Thymus (tissue), 11 donors: ENCODE results near the gene TRA2B. TPM values are rescaled to one million over a fixed set of nuclear protein-coding genes. Genes with fewer than 3 reads are reported as not detected.

Experiments used
- DNase-seq, 9 donors: peaks; one replicate each; pipeline ENCODE4 v3.0.0-alpha.2; 2013; ENCODE audit warnings: low spot score in 9 of 9, low read depth in 6 of 9, missing footprints in 1 of 9
- H3K27ac ChIP-seq, 2 donors: one replicate each; pipeline ENCODE4 v1.5.1; 2013; ENCODE audit warnings: control low read depth in 1 of 2, low read depth in 1 of 2, low read length in 1 of 2, mild to moderate bottlenecking in 1 of 2, moderate library complexity in 1 of 2
- H3K27me3 ChIP-seq, 2 donors: one replicate each; pipeline ENCODE4 v1.5.1; 2013; ENCODE audit warnings: low read length in 1 of 2; ENCODE audit not compliant: control insufficient read depth in 2 of 2, insufficient read depth in 1 of 2
- H3K36me3 ChIP-seq, 2 donors: one replicate each; pipeline ENCODE4 v1.5.1; 2013; ENCODE audit warnings: low read length in 1 of 2, mild to moderate bottlenecking in 1 of 2, moderate library complexity in 1 of 2; ENCODE audit not compliant: control insufficient read depth in 2 of 2, insufficient read depth in 2 of 2
- H3K4me1 ChIP-seq, 2 donors: one replicate each; pipeline ENCODE4 v1.5.1; 2013; ENCODE audit warnings: low read length in 2 of 2; ENCODE audit not compliant: control insufficient read depth in 2 of 2, insufficient read depth in 2 of 2
- H3K4me3 ChIP-seq, 2 donors: one replicate each; pipeline ENCODE4 v1.5.1; 2013; ENCODE audit warnings: low read length in 2 of 2, control low read depth in 1 of 2, mild to moderate bottlenecking in 1 of 2
- H3K9me3 ChIP-seq, 2 donors: one replicate each; pipeline ENCODE4 v1.5.1; 2013; ENCODE audit warnings: low read length in 1 of 2, mild to moderate bottlenecking in 1 of 2; ENCODE audit not compliant: control insufficient read depth in 2 of 2, insufficient read depth in 1 of 2
- WGBS: extraction: QIAGEN DNeasy Blood & Tissue Kit; methylation state at CpG from one replicate; pipeline ENCODE4 v1.1.7; 2013; 5-methylcytosine and 5-hydroxymethylcytosine counted together
- polyA plus RNA-seq: library from polyadenylated mRNA; stranded (reverse); fragments of 200-250 nt; gene quantifications from one replicate; pipeline ENCODE4 v1.2.3, GENCODE V29; 2013
- total RNA-seq: library from RNA; stranded (reverse); fragments of 120-200 nt; gene quantifications from one replicate; pipeline ENCODE4 v1.2.4, GENCODE V29; 2013
- donor health status: healthy.

The TRA2B gene
- total and polyA plus RNA-seq, 2 donors: 177 to 206 TPM

DNA sequence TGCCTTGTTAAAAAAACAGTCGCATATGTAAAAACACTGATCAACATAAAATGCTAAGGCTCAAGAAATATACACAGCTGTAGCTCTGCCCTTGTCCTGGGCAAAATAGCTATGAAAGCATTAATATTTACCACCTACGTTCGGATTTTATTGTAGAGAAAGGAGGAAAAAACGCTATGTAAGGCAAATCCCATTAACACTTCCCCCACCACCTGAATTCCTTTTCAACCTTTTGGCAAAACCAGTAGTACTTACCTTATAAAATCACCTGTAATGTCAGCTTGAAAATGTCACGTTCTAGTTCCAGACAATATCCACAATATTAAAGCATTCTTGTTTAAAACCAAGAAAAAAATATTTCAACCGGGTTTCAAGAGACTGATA lies 3.6 kb downstream of the TRA2B start:
- H3K27ac ChIP-seq: peak overlapping the region in 1 of 2 donors; percentile 53
- WGBS: under 1% methylated on average over 6 of the region's 6 CpGs

DNA sequence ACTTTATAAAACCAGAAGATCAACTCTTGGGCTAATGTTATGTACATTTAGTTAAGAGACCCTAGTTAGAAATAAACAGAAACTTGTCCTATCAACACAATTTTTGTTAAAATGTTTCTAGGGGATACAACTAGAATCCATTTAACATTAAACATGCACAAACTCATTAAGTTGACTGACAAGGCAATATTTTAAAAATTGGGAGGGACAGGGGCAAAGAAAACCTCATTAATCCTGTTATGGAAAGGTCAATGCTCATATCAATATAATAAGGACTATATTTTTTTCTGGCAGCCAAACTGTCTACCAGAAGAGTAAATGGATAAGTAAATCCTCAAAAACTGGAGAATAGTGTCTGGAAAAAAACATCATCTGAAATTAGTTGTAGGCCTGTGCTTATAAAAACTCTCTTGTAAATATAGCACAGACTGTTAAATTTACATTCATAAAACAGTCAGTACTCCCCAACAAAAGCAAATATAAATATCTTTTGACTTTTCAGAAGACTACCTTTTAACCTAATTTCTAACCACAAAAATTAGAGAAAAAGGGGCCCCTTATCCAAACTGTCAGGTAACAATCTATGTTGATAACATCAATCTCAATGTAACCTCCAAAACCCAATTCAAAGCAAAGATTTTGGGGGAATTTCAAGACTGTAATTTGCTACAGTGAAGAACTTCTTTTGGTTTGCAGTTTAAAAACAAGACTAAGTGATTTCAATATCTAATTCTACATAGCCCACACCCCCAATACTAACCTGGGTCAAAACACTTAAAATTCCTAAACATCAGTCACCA lies 4.2 kb downstream of the TRA2B start:
- H3K4me1 ChIP-seq: peaks cover 19 to 20% of the 10 kb centered on the region in 2 donors
- peak overlapping the region in 1 of 2 donors; percentile 9 for H3K27ac ChIP-seq

More for the DNA sequence above, 3.6 kb downstream of the TRA2B start:
- DNase-seq: no peak
- H3K36me3 ChIP-seq: peaks cover 3 to 24% of the 10 kb centered on the region in 2 donors
- peaks cover 0 to 6% of the 10 kb centered on the region in 2 donors for H3K9me3 ChIP-seq
- H3K27me3 ChIP-seq: no peaks in the 10 kb centered on the region
- H3K4me3 ChIP-seq: peak overlapping the region; percentile 60 to 100
- H3K4me1 ChIP-seq: peaks cover 16 to 20% of the 10 kb centered on the region in 2 donors

DNA sequence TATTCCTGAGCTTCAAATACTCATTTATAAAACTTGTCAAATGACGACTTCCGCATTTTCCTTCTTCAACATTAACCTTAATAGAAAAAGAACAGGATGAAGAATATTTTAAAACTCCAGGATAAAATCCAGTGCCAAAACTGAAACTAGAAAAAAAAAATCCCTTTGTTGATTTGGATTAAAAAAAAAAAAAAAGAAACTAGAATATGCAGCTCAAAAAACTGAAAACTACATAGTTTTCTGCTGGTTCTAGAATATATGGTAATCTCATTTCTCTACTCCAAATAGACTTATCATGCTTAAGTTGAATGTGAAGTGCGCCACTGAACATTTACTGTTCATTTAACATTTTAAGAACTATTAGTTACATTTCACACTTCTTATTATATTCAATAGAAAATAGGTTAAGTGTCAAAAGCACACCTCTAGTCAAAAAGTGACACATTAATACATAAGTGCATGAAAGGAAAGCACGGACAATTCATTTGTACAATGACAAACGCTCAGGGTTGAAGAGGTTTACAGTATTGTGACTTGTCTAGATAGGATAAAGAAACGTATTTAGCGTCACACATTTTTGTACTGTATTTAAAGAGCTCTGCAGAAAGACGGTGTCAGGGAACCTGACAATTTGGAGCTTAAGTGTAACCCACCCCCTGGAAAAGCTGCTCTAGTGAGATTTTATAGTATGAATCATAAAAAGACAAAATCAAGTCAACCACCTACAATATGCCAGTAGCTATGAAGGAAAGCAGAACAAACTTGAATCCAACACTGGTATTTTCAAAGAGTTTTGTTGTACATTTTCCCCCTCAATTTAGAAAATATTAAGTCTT lies 5.8 kb downstream of the TRA2B start:
- no peak for DNase-seq
- Histone ChIP-seq H3K9me3 (no peaks in the 10 kb centered on the region), H3K4me1 (peaks cover 24 to 28% of the 10 kb centered on the region in 2 donors), H3K27ac (peak overlapping the region in 1 of 2 donors; percentile 22), H3K4me3 (peak overlapping the region; percentile 7 to 36), H3K27me3 (no peaks in the 10 kb centered on the region), H3K36me3 (peaks cover 8 to 45% of the 10 kb centered on the region in 2 donors)
- WGBS: 10% methylated on average over 8 of the region's 8 CpGs

More for the DNA sequence above, 4.2 kb downstream of the TRA2B start:
- DNase-seq: no peak
- H3K36me3 ChIP-seq: peaks cover 3 to 30% of the 10 kb centered on the region in 2 donors
- H3K9me3 ChIP-seq: peaks cover 0 to 6% of the 10 kb centered on the region in 2 donors
- peak overlapping the region; percentile 60 to 100 for H3K4me3 ChIP-seq
- no peaks in the 10 kb centered on the region for H3K27me3 ChIP-seq

DNA sequence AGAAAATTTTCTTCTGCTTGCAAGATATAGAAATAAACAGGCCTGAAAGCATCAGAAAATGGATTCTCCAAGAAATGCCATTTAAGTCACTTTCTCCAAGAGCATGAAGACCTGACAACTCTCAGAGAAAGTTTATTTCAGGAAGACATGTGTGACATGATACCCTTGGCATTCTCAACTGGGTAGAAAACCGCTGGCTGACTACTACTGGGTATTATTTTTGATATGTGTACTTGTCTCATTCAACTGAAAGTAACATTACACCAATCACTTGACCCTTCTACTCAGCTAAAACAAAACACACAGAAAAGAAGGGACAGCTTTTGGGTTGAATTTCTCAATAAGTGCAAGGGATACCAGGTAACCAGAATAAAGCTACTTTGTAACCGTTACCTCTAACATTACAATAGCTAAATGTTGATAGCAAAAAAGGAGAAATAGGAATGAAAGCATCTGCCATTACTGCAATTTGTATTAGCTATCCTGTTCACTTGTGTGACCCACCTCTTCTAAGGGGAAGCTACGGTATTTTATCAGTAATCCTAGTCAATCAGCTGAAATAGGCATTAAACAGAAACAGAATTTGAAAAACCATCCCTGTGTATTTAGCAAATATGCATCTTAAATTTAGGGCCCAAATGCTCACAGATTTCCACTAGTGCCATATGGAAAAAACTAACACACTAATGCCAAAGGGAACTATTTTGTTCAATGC lies 7.3 kb downstream of the TRA2B start:
- Histone ChIP-seq H3K27me3 (no peaks in the 10 kb centered on the region), H3K4me3 (no peak overlapping the region), H3K4me1 (peaks cover 24 to 33% of the 10 kb centered on the region in 2 donors), H3K27ac (no peak overlapping the region), H3K36me3 (peaks cover 12 to 59% of the 10 kb centered on the region in 2 donors), H3K9me3 (no peaks in the 10 kb centered on the region)
- 50% methylated on average over 3 of the region's 3 CpGs for WGBS
- DNase-seq: no peak

DNA sequence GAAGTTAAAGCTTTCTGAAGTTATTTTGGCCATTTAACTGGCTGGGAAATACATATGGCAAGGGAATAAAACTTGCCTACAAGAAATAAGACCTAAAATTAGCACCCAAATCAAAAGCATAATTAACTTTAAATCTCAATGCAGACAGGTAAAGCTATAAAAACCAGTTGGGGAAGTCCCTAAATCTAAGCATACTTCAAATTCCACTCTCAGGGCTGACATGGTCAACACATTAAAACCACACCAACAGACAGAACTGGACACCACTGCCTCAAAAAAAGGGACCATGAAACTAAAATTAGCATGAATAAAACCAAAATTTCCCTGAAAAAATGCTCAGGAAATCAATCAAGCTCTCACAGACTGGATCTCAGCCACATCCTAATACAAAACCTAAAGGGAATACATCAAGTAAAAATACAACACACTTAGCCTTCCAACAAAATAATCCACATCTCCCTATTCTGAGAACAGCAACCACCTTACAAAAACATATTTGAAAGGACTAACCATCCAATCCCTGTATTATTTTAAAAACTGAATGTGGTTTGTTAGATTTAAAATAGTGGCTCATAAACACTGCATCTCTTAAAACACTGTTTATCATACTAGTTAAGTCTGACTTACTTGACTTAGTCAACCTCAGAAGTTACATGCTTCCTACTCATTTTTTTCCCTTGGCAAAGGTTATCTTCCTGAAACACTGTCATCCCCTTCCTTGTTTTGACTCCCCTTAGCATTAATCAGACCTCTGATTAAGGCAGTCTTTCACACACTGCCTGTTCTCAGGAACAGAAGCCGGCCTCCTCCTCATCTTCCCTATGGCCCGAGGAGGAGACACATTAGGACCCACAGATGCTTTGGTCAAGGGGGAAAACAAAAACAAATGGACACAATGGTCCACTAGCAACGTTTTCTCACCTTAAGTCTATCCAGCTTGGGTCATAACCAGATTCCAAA lies 8.3 kb downstream of the TRA2B start:
- Histone ChIP-seq H3K4me1 (peaks cover 24 to 33% of the 10 kb centered on the region in 2 donors), H3K36me3 (peaks cover 19 to 68% of the 10 kb centered on the region in 2 donors), H3K27ac (no peak overlapping the region), H3K27me3 (no peaks in the 10 kb centered on the region), H3K4me3 (peak overlapping the region in 1 of 2 donors; percentile 12), H3K9me3 (no peaks in the 10 kb centered on the region)
- DNase-seq: no peak
- WGBS: 34% methylated on average over 3 of the region's 3 CpGs

DNA sequence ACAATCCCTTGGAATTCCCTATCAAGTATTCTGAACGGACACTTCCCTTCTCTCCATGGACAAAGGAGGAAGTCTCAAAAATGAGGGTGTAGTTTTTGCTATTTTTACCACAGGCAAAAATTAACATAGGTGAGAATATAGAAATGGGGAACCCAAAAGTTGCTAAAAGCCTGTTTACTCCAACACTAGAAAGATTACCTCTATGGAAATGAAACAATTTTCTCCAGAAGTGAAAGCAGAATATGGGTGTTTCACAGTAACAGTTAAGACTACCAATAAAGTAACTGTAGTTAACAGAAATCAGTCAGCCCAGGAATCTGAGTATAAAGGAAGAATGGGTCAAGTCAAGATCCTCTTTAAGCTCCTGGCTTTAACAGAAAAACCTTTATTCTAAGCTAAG lies 9.3 kb downstream of the TRA2B start:
- 46% methylated on average over 1 of the region's 1 CpG for WGBS
- Histone ChIP-seq H3K9me3 (no peaks in the 10 kb centered on the region), H3K27ac (peak overlapping the region in 1 of 2 donors; percentile 32), H3K27me3 (no peaks in the 10 kb centered on the region), H3K4me3 (peak overlapping the region in 1 of 2 donors; percentile 4), H3K4me1 (peaks cover 24 to 30% of the 10 kb centered on the region in 2 donors), H3K36me3 (peaks cover 25 to 78% of the 10 kb centered on the region in 2 donors)
- no peak for DNase-seq

DNA sequence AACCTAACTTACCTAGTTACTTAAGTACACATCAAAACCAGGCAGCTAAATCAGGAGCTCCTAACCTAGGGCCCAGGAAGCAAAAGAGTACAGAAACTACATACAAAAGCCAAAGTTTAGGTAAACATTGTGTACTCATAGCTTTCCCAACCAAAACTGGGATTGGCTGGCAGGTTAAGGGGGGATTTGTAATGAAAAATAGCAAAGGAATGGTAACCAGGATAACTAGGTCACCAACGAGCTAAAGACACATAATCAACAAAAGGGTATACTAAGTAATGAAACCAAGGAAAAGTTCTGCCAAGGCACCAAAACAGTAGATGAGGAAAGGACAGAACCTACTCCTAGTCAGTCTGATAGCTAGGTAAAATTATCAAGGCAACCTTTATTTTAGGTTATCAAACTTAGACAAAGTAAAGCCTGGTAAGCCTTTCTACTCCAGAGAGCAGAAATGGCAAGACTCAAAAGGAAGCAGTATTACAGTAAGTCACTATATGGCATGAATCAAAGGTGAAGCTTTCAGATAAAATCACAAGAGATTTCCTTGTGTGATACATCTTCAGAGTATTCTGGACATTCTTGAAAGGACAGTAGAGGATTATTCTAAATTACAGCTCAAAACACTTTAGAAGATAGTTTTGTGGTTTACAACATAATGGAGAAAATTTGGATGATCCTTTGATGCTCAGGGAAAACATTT lies 10.2 kb downstream of the TRA2B start:
- no peaks in the 10 kb centered on the region for H3K9me3 ChIP-seq
- no peak overlapping the region for H3K27ac ChIP-seq
- 38% methylated on average over 1 of the region's 1 CpG for WGBS
- DNase-seq: no peak
- peaks cover 24 to 28% of the 10 kb centered on the region in 2 donors for H3K4me1 ChIP-seq
- peaks cover 33 to 86% of the 10 kb centered on the region in 2 donors for H3K36me3 ChIP-seq
- no peak overlapping the region for H3K4me3 ChIP-seq
- H3K27me3 ChIP-seq: no peaks in the 10 kb centered on the region
